Germinal center (tissue), 1 donor: Measurements from ENCODE around the gene TMCO6.
A peak's percentile ranks its signal among the peaks of the same experiment; 100 is the strongest.

ENCODE experiments used
- DNase-seq: peaks from one replicate; pipeline ENCODE4 v3.0.0; 2012; ENCODE audit warnings: mixed read lengths, low spot score

The TMCO6 gene

DNA sequence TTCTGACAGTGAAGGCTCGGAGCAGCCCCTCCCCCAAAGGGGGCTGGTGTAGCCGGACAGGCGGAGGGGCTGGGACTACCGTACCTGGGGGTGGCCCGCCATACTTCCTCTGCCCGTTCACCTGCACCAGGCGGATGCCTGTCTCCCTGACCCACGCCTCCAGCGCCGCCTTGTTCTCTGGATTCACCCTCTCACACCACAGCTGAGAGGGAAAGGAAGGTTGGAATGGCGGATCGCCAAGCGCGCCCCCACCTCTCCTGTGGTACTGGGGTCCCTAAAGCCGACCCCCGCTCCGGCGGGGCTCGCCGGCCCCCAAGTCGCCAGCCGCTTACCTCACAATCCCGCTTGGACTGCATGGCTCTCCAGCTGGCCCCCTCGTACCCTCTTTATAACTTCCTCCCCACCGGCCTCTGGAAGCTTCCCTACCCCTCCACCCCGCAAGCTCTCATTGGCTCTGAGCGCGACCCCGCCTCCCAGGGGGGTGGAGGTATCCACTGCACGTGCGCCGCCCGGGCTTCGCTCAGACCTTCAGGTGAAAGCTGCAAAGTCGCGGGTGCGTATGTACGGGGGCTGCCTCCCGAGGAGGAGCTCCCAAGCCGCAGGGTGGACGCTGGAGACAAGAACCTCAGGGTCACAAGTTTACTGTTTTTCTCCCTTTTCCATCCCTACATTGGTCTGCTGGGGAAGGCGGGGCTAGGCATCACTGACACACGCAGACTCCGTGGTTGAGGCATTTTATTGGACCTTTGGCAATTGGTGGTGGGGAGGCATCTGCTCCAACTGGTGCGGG lies 34.1 kb downstream of the TMCO6 start, which contains the start of gene DND1:
DND1 (minus strand) TSS at position 390 of the 790 bp plus-strand sequence; CDS start at position 356, 34 bp downstream.
- DNase-seq = no peak

DNA sequence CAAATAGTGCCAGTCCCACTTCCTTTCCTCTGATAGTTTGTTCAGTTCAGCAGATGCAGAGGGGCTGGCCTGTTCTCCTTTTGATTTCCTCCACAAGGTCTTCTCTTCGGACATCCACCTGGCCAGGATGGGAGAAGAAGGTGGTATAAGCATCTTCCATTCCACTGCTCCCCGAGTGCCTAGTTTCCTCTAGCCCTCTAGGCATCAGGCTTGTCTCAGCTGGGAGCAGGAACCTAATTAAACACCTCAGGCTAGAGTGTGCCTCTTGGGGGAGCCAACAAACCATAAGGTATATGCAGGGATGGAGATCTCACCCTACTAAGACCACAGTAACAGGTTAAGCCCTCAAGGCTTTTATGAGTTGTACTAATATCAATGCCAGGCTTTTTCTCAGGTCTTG lies 35.0 kb downstream of the TMCO6 start:
- no peak for DNase-seq

DNA sequence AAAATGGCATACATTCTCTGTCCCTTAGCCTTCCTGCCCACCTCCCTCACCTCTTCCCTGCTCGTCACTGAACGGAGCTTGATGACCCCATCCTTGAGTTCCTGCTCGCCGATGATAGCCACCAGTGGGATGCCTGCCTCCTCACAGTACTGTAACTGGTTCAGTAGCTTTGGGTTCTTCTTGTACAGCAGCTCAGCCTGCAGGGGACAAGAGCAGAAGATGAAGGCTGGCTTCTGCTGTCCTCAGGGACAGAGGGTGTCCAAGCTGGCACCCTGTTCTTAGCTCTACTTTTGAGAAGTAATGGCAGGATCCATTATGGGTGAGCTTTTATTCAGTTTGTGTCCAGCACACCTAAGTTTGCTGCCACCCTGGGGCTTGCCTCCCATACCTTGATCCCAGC lies 35.4 kb downstream of the TMCO6 start:
- no peak for DNase-seq

DNA sequence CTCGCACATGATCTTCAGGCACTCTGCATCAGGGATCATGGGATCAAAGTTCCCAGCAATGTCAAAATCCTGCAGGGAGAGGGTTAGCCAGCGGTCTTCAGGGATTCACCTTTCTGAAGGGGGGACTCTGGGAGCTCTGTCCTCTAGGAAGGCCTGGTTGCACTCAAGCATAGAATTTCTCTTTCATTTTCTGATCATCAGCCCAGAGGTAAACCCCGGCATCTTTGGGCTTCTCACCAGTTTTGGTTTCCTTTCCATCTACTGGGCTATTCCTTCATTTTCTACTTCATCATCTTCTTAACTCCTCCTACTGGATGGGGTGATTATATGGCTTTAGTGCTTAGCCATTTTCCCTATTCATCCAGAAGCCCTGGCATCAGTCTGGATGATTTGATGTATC lies 38.7 kb downstream of the TMCO6 start:
- DNase-seq = no peak

DNA sequence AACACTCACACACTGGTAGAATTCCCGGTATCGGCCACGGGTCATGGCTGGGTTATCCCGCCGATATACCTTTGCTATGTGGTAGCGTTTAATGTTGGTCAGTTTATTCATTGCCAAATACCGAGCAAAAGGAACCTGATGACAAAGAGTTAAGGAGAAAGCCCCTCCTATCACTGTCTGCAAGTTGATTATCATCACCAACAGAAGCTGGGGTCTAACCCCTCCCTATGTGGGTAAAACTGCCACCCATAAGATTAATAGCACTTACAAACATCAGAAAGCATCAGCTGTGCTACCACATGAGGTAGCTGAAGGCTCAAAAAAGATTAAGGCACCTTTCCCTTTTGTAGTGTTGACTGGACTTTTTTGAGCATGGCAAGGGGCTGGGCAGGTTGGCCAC lies 39.7 kb downstream of the TMCO6 start:
- no peak for DNase-seq

DNA sequence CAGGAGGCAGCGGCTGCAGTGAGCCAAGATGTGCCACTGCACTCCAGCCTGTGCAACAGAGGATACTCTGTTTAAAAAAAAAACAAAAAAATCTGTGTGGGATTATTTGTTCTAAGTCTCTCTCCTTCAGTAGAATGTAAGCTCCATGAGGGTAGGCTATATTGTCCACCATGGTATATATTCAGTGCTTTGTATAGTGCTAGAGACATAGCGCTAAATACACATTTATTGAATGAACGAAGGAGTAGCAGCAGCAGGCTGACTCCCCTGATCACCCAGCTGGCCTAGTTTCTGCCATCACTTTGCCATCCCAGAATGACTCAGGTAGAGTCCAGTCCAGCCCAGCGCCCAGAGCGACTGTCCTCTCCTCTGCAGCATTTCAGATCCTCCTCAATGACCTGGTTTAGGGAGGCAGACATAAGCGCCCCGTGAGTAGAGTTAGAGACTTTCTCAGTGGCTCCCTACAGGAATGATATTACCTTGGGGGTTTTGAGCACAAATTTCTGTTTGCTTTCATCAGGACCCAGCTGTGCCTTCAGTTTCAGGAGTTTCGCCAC lies 51.2 kb downstream of the TMCO6 start:
- no peak for DNase-seq

DNA sequence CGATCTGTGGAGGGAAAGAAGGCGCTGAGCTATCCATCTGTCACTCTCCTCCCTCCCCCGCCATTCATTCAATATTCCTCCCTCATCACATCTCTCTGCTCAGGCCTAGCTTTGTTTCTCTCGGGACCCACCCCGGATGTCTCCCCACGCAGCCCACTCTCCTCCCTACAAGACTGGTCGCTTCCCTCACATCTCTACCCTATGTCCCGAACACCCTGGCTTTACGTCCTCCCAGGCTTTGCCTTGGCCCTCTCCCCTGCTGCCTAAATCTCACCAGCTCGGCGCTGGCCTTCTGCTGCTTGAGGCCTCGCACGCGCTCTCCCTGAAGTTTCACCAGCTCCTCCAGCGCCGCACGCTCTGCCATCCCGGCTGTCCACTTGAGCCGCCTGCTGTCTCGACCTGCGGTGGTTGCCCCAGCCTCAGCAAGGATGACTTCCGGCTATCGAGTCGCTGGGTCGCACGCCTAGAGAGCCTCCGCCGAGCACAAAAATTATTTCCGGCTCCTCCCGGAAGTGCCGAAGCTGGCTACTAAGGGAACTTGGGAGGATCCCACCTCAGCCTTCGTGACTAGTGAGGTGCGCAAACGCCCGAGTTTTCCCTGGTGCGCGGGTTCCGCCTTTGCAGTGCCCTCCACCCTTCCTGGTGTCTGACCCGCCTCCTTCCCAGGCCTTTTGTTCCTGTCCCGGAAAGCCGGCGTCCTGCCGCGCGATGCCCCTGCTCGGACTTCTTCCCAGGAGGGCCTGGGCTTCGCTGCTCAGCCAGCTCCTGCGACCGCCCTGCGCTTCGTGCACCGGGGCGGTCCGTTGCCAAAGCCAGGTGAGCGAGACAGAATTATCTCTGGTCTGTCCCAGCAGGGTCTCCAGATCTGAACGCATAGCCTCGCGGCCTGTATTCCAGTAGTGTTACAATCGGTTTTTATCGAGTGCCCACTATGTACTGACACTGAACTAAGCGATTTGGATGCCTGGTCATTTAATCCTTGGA lies 52.0 kb downstream of the TMCO6 start, which contains the start of the genes HARS1 and HARS2:
HARS1 (minus strand) TSS at position 430 of the 984 bp plus-strand sequence; CDS start at position 364, 66 bp downstream.
HARS2 (plus strand) TSS at position 515 of the 984 bp plus-strand sequence; CDS start at position 709, 194 bp downstream.
- peak; percentile 86 for DNase-seq

DNA sequence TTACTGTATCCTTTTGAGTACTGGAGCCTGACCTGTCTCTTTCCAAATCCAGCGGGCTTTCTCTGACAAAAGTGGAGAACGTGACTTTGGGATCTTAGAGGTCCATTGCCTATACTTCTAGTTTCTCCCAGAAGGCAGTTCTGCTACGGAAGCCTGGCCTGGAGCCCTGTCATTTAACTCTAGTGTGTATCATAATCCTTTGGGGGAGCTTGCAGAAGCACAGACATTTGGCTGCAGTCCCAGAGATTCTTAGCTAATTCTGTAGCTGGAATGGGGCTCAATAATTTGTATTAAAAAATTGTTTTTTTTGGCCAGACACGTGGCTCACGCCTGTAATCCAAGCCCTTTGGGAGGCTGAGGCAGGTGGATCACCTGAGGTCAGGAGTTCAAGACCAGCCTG lies 55.0 kb downstream of the TMCO6 start:
- DNase-seq = no peak
